HG03135 (cell line): Measurements from ENCODE around the gene SOX13.

Experiments used
- ATAC-seq: cut with Tn5 transposase; IDR thresholded peaks from one replicate; pipeline ENCODE4 v1.9.1; 2021; ENCODE audit warnings: mild to moderate bottlenecking, moderate library complexity; ENCODE audit not compliant: unreplicated experiment

SOX13 gene

DNA sequence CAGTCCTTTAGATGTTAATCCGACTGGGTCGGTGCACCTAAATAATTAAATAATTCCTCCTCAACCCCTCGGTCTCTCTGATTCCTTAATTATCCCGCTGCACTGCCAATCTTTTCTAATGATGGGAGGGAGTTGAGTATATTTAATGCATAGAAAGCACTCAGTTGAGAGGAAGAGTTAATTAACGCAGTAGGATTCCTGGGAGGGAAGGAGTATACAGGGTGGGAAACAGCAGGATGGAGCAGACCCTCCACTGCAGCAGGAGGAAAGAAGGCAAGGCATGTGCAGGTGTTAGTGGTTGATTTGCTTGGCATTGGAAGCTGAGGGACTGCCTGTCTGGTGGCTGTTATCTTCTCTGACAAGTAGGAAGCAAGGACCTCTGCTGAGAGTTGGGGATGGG, 103.1 kb downstream of the SOX13 start:
- ATAC-seq = no peak

DNA sequence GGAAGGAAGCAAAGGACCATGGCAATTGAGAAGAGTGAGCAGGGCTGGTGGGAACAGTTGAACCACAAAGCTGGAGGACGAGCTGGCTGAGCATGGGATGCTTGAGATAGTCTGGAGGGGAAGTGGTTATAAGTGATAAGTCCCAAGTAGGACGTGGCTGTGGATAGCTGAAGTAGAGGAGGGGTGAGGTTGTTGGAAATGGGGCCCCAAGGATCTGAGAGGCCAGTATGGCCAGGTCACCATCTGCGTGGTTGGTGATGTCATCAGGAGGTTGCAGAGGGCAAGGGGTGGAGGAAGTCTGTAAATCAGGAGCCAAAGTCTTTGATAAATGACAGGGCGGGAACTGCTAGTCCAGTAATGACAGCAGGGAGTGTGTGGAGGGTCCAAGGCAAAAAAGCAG, 104.2 kb downstream of the SOX13 start:
- no peak for ATAC-seq
